K562 (cell line): ENCODE data around the gene ZNF222. TPM values are rescaled to one million over a fixed set of nuclear protein-coding genes. Genes with fewer than 3 reads are reported as not detected.

Experiments used
- ASH1L ChIP-seq: fragments of 450-650 bp; IDR thresholded peaks from 2 replicates; pipeline ENCODE4 v1.6.1; 2018; ENCODE audit warnings: borderline replicate concordance, mild to moderate bottlenecking, low read depth; ENCODE audit not compliant: partially characterized antibody
- DACH1 ChIP-seq: fragments of 450-650 bp; IDR thresholded peaks from 2 replicates; pipeline ENCODE4 v1.6.1; 2018; ENCODE audit not compliant: partially characterized antibody
- FOXA3 ChIP-seq, 2 experiments: fragments of 450-650 bp in 1 of 2; sonication (generic) in 1 of 2; formaldehyde crosslinking; IDR thresholded peaks in 1 of 2; conservative IDR thresholded peaks in 1 of 2; 2 replicates each; pipeline versions ENCODE4 v1.4.0 to v1.8.0; 2020 to 2022; ENCODE audit warnings: mild to moderate bottlenecking in 2 of 2, missing genetic modification reagents in 1 of 2
- MAFG ChIP-seq: fragments of 450-650 bp; conservative IDR thresholded peaks from 2 replicates; pipeline ENCODE4 v1.6.1; 2016; ENCODE audit warnings: missing genetic modification characterization, missing compliant biosample characterization
- NELFE ChIP-seq: IDR thresholded peaks from 2 replicates; pipeline ENCODE4 v1.6.1; 2011; ENCODE audit warnings: mild to moderate bottlenecking; ENCODE audit not compliant: insufficient read depth, insufficient read length
- NRF1 ChIP-seq, 2 experiments: fragments of 450-650 bp; IDR thresholded peaks in 1 of 2; conservative IDR thresholded peaks in 1 of 2; 2 replicates each; pipeline ENCODE4 v1.6.1; 2014; ENCODE audit warnings: mild to moderate bottlenecking in 2 of 2
- PHB2 ChIP-seq: fragments of 450-650 bp; IDR thresholded peaks from 2 replicates; pipeline ENCODE4 v1.6.1; 2017; ENCODE audit warnings: low read depth
- RUNX1 ChIP-seq: sonication (generic); IDR thresholded peaks from 2 replicates; pipeline ENCODE4 v1.6.1; 2016; ENCODE audit warnings: antibody characterized with exemption, low read depth
- SP1 ChIP-seq: sonication (generic); formaldehyde crosslinking; IDR thresholded peaks from 2 replicates; pipeline ENCODE4 v1.8.1; 2022; ENCODE audit warnings: mild to moderate bottlenecking, missing genetic modification reagents
- SP2 ChIP-seq: IDR thresholded peaks from 2 replicates; pipeline ENCODE4 v1.6.1; 2011; ENCODE audit warnings: mild to moderate bottlenecking, low read depth, low read length, moderate library complexity; ENCODE audit not compliant: poor library complexity, severe bottlenecking; ENCODE audit errors: extremely low read depth
- TRIM24 ChIP-seq, 2 experiments: fragments of 450-650 bp; IDR thresholded peaks; 2 replicates each; pipeline ENCODE4 v1.6.1; 2016
- ZBTB7A ChIP-seq: IDR thresholded peaks from 2 replicates; pipeline ENCODE4 v1.6.1; 2011; ENCODE audit warnings: low read depth, mild to moderate bottlenecking, low read length, moderate library complexity, borderline replicate concordance; ENCODE audit not compliant: control insufficient read depth
- ZBTB8A ChIP-seq: fragments of 450-650 bp; IDR thresholded peaks from 2 replicates; pipeline ENCODE4 v1.6.1; 2018; ENCODE audit warnings: mild to moderate bottlenecking, moderate library complexity; ENCODE audit not compliant: partially characterized antibody
- ZNF143 ChIP-seq: sonication (generic); formaldehyde crosslinking; IDR thresholded peaks from 2 replicates; pipeline ENCODE4 v1.9.0; 2022; ENCODE audit warnings: mild to moderate bottlenecking, missing genetic modification reagents
- ZSCAN32 ChIP-seq: fragments of 450-650 bp; formaldehyde crosslinking; IDR thresholded peaks from 2 replicates; pipeline ENCODE4 v1.4.0; 2020; ENCODE audit warnings: mild to moderate bottlenecking, moderate library complexity
- polyA plus RNA-seq, 8 experiments: library from polyadenylated mRNA; depleted of rRNA in 4 of 8; stranded (reverse) in 5 of 8; unstranded in 3 of 8; fragments of >200 nt; fragmentation: Nextera tagmentation in 2 of 8; fragmentation: Illumina TruSeq in 1 of 8; extraction: Ambion mirVana in 2 of 8; extraction: Trizol in 1 of 8; gene quantifications; 2 replicates each; pipeline versions ENCODE4 v1.2.1 to v1.2.3, GENCODE V29; 2011 to 2014; ENCODE audit warnings: inconsistent platforms in 1 of 8, missing spikeins in 1 of 8
- total RNA-seq, 7 experiments: library from RNA; depleted of rRNA in 6 of 7; stranded (reverse); fragments of >200 nt in 6 of 7; fragmentation: Illumina TruSeq in 2 of 7; extraction: Trizol in 2 of 7; gene quantifications; 2 replicates each; pipeline versions ENCODE4 v1.2.1 to v1.2.3, GENCODE V29; 2011 to 2021; ENCODE audit warnings: low replicate concordance in 1 of 7
- TF ChIP-seq, protein P1 (sequence below): fragments of 250-450 bp; sonication (Bioruptor Pico); IDR thresholded peaks from 2 replicates; pipeline ENCODE4 v1.5.0; 2021
- TF ChIP-seq, protein P2 (sequence below): fragments of 450-650 bp; formaldehyde crosslinking; IDR thresholded peaks from 2 replicates; pipeline ENCODE4 v1.4.0; 2022; ENCODE audit warnings: mild to moderate bottlenecking, moderate library complexity
- TF ChIP-seq, protein P3 (sequence below): sonication (generic); IDR thresholded peaks from 2 replicates; pipeline ENCODE4 v1.6.1; 2016
- TF ChIP-seq, protein P4 (sequence below), 2 experiments: IDR thresholded peaks in 1 of 2; conservative IDR thresholded peaks in 1 of 2; 2 replicates each; pipeline ENCODE4 v1.6.1; 2016; ENCODE audit warnings: low read depth in 2 of 2, mild to moderate bottlenecking in 1 of 2, missing compliant biosample characterization in 1 of 2, missing genetic modification characterization in 1 of 2, moderate library complexity in 1 of 2

Gene ZNF222
- total and polyA plus RNA-seq, 9 of the 15 experiments (the other 6 are each of a cell fraction or from before 2014, with no cell fraction given) = 2.3 to 4.5 (median 3.0) TPM

DNA sequence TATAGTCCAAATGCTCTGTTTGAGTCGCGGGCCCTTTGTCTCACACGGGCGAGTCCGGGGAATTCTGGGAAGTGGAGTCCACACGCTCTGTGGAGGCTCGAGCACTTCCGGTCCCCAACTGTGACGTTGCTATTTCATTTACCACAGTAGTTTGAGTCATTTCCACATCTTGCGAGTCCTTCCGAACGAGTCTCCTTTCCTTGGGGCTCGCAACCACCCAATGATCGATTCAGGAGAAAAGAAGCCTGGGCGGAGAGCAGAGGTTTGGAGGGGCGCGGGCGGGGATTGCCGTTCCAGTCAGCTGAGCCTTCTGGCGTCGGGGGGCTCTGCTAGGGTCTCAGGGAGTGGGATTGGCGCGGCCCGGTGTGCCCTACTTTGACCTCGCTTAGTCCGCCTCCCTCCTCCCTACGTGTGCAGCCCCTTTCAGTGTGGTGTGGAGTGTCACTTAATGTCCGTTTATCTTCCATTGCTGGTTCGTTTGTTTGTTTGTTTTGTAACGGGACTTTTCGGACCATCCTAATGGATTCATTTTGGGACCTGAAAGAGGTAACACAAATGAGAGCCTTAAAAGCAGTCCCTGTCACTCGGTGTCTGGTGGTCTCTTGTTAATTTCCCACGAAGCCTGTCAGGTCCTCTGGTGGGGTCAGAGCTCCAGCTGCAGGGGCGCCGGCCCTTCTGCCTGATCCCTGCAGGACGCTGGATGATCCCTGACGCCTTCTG, at the start of gene ZNF222 (continued):
- TF ChIP-seq, protein P1, sequence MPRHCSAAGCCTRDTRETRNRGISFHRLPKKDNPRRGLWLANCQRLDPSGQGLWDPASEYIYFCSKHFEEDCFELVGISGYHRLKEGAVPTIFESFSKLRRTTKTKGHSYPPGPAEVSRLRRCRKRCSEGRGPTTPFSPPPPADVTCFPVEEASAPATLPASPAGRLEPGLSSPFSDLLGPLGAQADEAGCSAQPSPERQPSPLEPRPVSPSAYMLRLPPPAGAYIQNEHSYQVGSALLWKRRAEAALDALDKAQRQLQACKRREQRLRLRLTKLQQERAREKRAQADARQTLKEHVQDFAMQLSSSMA (CRISPR knock-in tag) = no peak
- TF ChIP-seq, protein P2, sequence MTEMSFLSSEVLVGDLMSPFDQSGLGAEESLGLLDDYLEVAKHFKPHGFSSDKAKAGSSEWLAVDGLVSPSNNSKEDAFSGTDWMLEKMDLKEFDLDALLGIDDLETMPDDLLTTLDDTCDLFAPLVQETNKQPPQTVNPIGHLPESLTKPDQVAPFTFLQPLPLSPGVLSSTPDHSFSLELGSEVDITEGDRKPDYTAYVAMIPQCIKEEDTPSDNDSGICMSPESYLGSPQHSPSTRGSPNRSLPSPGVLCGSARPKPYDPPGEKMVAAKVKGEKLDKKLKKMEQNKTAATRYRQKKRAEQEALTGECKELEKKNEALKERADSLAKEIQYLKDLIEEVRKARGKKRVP (CRISPR knock-in tag) = no peak
- TF ChIP-seq NELFE (no peak), NRF1 (conservative IDR thresholded peaks at IDR 0.05 in 1 of 2, IDR thresholded peaks at IDR 0.05 in 1 of 2) (peak; percentile 38 to 51; a peak in 1 of 4 replicates), DACH1 (no peak), TRIM24 (IDR thresholded peaks at IDR 0.05) (0 out of 4 replicates have a peak, but pooled peaks of 1 of the 2 experiments have one; percentile 7), SP1 (CRISPR knock-in tag) (no peak), ZNF143 (CRISPR knock-in tag) (peak; percentile 85), RUNX1 (no peak), ZBTB7A (peak; percentile 65; the same call in 1 of the 2 replicates), ZSCAN32 (no peak), SP2 (no peak), PHB2 (no peak), ZBTB8A (no peak), FOXA3 (CRISPR knock-in tag; conservative IDR thresholded peaks at IDR 0.05 in 1 of 2, IDR thresholded peaks at IDR 0.05 in 1 of 2) (no peak), MAFG (tag) (peak; percentile 53), ASH1L (peak; percentile 33)
- TF ChIP-seq, protein P3, sequence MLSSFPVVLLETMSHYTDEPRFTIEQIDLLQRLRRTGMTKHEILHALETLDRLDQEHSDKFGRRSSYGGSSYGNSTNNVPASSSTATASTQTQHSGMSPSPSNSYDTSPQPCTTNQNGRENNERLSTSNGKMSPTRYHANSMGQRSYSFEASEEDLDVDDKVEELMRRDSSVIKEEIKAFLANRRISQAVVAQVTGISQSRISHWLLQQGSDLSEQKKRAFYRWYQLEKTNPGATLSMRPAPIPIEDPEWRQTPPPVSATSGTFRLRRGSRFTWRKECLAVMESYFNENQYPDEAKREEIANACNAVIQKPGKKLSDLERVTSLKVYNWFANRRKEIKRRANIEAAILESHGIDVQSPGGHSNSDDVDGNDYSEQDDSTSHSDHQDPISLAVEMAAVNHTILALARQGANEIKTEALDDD = 0 out of 2 replicates have a peak, but pooled peaks have one; percentile 28
- TF ChIP-seq, protein P4, sequence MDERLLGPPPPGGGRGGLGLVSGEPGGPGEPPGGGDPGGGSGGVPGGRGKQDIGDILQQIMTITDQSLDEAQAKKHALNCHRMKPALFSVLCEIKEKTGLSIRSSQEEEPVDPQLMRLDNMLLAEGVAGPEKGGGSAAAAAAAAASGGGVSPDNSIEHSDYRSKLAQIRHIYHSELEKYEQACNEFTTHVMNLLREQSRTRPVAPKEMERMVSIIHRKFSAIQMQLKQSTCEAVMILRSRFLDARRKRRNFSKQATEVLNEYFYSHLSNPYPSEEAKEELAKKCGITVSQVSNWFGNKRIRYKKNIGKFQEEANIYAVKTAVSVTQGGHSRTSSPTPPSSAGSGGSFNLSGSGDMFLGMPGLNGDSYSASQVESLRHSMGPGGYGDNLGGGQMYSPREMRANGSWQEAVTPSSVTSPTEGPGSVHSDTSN (CRISPR knock-in tag; IDR thresholded peaks at IDR 0.05; ENCODE audit: low read depth) = no peak
- TF ChIP-seq, protein P4 (tag; conservative IDR thresholded peaks at IDR 0.05; ENCODE audit: low read depth) = no peak
